UCSD-AML1 (cell line): ENCODE measurements around the gene TEX2.

Experiments
- DNase-seq: peaks from one replicate; lab custom pipeline; 2025; ENCODE audit not compliant: unreplicated experiment; lab: John Stamatoyannopoulos, UW

TEX2 gene

GRCh38 chr17:64162554-64162953, 100.5 kb downstream of the TEX2 start:
- DNase-seq, result no peak

DNA sequence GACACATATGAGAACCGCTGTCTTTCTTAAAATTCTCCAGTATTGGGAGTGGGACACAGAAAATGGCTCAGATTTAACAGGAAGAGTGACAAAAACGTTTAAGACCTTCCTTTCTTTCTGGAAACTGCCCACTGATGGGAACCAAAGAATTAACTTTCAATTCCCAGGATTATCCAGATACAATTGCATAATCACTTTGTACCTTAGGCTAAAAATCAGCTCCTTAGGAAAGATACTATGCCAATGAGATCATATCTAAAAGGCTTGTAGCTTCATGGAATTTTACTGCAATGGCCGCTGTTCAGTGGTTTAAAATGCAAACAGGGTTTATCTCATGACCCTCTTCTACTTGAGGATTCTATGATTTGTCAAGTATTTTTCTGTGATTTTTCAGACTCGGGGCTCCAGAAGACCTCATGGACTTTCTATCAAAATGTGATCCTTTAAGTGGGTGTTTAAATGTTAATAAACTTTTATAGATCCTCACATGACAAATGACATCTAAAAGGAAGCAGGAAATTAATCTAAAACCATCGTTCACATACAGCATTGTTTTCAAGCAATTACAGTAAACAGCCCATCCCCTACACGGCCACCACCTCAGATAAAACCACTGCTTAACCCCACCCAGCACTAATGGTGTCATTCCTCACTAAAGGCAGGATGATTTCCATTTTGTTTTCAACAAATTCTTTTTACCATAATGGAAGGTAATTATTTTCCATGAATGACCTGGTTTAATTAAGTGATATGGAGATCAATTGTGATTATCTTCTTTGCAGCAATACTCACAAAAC, 101.5 kb downstream of the TEX2 start:
- no peak for DNase-seq

DNA sequence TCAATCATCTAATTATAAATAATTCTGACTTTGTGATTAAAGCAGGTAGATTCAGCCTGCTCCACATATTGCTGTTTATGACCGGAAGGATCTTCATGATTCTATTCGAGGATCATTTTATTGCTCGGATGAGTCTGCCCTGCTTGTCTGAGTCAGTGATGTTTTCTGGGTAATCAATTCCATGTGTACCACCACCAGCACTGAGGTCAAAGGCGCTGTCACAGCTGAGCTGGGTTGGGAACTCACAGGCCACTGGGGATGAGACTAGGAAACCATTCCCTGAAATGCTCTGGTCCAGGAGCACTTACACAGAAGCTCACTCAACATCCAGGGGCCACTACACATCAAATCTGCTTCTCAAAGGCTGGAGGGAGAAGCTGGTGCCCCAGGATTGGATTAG, 102.7 kb downstream of the TEX2 start:
- no peak for DNase-seq

DNA sequence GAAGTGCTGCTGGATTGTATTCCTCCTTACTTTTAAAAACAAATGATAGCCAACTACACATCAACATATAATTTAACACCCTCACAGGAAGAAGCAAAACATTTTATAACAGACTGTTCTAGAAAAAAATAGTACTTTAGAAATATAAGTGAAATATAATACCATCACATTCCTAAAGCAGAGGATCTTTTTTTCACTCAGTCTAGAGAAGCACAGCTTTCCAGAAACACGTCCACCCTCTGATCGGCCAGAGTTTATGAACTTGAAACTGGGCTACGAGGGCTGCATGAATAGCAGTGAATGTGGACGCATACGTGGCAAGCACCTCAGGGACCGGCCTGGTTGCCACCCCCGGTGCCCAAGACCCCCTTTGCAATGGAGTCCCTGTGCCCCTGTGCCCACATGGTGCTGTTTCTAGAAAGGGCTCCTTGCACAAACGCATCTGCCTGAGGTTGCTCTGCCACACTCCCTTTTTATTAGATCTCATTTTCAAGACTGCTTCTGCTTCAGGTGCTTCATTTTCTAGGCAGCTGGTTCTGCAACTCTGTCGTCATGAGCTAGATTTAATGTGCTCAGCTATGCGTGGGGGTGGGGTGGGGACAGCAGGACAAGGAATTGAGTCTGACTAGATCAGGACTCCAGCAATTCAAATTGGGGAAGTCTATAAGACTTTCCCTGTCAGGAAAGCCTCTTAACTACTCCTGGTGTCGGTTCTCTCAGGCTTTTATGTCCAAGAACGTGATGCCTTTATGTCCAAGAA, 104.0 kb downstream of the TEX2 start:
- no peak for DNase-seq

DNA sequence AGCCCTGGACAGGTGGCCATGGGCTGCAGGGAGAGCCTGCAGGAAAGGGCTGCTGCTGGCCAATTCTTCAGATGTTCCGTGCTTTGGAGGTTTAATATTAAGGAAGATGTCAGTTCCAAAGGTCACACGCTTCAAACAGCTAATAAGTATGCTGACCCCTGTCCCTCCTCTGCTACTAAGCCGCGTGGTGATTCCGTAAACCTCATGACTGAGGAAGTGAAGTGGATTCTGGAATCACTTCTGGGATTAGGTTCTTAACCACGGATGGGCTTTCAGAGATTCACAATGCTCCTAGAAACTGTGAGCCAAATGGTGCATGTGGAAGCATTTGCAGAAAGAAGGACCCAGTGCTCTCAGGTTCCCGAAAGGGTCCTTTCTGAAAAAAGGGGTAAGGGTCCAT, 104.7 kb downstream of the TEX2 start:
- DNase-seq, result no peak

DNA sequence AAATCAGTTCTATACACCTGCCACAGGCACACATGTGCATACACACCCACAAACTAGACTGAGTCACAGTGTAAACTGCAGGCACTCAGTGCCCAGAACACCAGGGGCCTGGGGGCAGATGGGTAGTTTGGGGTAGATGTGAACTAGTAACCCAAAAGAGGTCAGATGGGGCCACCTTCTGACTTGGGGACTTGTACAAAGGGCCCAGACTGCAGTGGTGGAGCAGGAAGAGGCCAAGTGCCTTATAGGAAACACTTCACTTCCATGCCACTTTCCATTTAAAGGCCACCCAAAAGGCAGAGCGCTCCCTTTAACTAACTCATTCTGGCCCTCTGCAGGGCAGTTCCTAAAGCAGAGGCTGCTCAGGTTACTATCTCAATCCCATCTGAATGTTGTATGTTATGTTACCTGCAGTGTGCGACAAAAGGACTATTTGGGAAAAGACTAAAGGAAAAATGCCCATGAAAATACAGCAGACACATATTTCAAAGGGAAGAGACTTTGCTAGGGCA, 105.3 kb downstream of the TEX2 start:
- DNase-seq, result no peak

- DNase-seq, result no peak
These were observed 106.4 kb downstream of the TEX2 start for GRCh38 chr17:64156670-64157069.

DNA sequence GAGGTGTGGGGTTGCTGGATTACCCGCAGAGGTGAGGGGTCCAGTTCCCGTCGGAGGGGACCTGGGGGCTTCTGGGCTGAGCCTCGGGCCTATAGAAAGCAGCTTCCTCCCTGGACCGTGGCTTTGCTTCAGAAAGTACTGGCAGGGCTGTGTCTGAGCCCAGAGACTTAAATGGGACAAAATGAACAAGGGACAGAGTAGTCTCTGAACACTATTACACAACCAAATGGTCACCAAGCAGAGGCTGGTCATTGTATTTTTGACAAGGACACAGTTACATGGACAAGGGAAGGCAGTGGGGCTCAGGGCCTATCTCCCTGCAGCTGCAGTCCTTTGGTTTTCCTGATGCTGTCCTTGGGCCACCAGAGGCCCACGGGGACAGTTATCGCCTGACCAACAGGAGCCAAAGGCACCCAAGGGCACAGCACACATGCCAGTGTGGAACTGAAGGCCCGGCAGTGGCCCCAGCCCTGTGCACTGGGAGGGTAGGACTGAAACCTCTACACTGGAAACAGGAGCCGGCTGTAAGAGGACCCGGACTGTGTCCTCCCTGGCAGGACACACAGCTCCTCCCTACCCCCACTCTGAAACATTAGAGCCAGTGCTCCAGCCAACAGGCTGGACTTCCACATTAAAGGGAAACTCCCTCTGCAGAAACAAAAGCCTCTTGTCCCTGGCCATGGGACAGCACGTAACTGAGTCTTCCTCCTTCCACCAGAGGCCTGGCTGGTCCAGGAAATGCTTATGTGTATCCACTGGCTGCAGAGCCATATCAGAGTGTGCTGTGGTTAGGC, 107.1 kb downstream of the TEX2 start:
- peak; percentile 33 for DNase-seq

GRCh38 chr17:64155129-64155528, 107.9 kb downstream of the TEX2 start:
- DNase-seq, result no peak

DNA sequence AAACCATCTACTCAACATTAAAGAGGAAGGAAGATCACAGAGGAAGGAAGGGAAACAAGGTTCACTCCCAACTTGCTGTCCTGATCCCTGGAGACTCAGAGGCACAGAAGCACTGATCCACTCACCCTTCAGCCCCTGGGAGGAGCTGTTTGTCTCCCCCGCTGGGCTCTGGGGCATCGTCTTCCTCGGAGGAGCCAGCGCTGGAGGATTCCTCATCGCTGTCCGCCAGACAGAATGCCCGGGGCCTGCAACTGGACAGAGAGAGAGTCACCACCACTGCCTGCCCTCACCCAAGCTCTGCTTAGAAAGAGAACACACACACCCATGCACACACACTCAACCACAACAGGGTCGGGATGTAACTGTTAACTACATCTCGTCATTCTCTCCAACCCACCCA, 108.3 kb downstream of the TEX2 start:
- no peak for DNase-seq

DNA sequence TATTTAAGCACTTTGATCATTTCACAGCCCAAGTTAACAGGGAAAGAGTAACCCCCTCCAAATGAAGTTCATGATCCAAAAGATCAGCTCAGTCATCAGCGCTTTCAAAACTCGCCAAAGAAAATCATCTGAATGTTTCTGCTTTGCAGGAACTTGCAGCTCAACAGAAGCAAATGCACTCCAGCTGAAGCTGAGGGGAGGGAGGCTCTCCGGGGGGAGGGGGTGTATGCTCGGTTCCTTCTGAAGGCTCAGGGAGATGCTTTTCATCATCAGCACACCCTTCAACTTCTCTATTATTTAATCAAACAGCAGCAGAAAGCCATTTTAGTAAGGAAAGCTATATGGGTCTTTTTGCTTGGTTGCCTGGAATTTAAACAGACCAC, 108.8 kb downstream of the TEX2 start:
- no peak for DNase-seq

GRCh38 chr17:64153565-64154312, 109.3 kb downstream of the TEX2 start:
- no peak for DNase-seq

GRCh38 chr17:64152428-64153125, 110.5 kb downstream of the TEX2 start:
- no peak for DNase-seq

DNA sequence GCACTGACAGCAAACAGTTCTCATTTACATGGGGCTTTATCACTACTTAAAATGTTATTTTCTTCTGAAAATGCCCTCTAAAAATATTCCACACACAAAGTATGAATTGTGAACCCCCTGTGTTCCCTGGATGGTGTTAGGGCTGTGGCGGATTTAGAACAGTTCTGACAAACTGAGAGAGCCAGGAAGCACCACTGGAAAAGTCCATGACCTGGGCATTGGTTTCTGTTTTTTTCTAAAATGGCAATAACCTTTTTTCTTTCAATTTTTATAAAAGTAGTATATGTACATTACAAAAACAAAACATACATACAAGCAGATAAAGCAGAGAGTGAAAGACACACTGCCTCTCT, 112.1 kb downstream of the TEX2 start:
- no peak for DNase-seq

- no peak for DNase-seq
These were observed 112.6 kb downstream of the TEX2 start for GRCh38 chr17:64150237-64151015.

- DNase-seq, result no peak
These were observed 113.9 kb downstream of the TEX2 start for GRCh38 chr17:64149196-64149595.

GRCh38 chr17:64148699-64149098, 114.4 kb downstream of the TEX2 start:
- peak; percentile 40 for DNase-seq

GRCh38 chr17:64148017-64148631, 114.9 kb downstream of the TEX2 start:
- DNase-seq, result no peak
